ENCODE data around the gene KRTCAP3.
A peak's percentile ranks its signal among the peaks of the same experiment; 100 is the strongest.

- TF ChIP-seq CTCF (conservative IDR thresholded peaks at IDR 0.05; ENCODE audit: low read depth, low read length), result 0 out of 2 replicates have a peak, but pooled peaks have one; percentile 17
- TF ChIP-seq EZH2 (IDR thresholded peaks at IDR 0.05; ENCODE audit: low read length, unreplicated experiment), result no peak
- TF ChIP-seq EZH2phosphoT487 (IDR thresholded peaks at IDR 0.05; ENCODE audit: borderline replicate concordance, low read length), result no peak
Observed at GRCh38 chr2:27453968-27454367, 11.8 kb downstream of the KRTCAP3 start.

All from PC-3 (cell line).